CD4-positive, alpha-beta T cell treated with Interferon gamma for 1 hour (primary cell): ENCODE data around the gene MCTP2.
"Not testable (repeated sequence)": the region's sequence is repeated elsewhere in the genome, so short reads cannot be mapped to it uniquely, and the experiment has no call there.

Experiments used
- DNase-seq: peaks from one replicate; pipeline ENCODE4 v3.0.0-alpha.2; 2020

The MCTP2 gene

GRCh38 chr15:94467034-94467433 lies 235.7 kb downstream of the MCTP2 start:
- DNase-seq: no peak

- DNase-seq: no peak
These were observed 239.1 kb downstream of the MCTP2 start for GRCh38 chr15:94470492-94470891.

GRCh38 chr15:94476686-94477085 lies 245.3 kb downstream of the MCTP2 start:
- no peak for DNase-seq

DNA sequence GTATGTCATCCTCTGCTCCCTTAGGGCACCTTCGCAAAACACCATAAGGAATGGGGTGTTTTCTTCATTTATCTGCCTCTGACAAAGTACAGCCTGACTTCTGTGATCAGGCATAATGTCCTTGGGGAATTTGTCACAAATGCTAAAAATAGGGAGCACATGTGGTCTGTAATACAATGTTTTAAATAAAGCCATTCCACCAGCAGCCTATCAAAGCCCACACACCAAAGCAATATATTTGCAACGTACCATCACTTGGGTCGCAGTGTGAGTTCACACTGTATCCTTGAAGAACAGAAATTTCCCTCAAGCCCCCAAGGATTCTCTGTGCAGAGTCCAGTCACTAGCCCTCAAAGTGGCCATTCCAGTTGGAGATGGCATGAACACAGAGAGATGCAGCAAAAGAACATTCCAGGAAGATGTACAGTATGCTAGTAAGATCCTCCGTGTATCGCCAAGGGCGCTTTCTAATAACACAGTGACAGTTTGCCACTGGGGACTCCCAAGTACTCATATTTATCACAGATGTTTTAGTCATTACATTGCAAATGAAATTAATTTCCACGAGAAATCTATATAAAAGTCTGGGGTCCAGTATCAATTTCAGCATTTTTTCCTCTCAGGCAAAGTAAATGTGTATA lies 246.7 kb downstream of the MCTP2 start:
- no peak for DNase-seq

GRCh38 chr15:94478763-94479162 lies 247.4 kb downstream of the MCTP2 start:
- DNase-seq: no peak

GRCh38 chr15:94480289-94480834 lies 249.0 kb downstream of the MCTP2 start:
- DNase-seq: no peak

- DNase-seq: no peak
These were observed 253.9 kb downstream of the MCTP2 start for GRCh38 chr15:94485148-94485719.

- no peak for DNase-seq
These were observed 256.3 kb downstream of the MCTP2 start for GRCh38 chr15:94487635-94488034.

DNA sequence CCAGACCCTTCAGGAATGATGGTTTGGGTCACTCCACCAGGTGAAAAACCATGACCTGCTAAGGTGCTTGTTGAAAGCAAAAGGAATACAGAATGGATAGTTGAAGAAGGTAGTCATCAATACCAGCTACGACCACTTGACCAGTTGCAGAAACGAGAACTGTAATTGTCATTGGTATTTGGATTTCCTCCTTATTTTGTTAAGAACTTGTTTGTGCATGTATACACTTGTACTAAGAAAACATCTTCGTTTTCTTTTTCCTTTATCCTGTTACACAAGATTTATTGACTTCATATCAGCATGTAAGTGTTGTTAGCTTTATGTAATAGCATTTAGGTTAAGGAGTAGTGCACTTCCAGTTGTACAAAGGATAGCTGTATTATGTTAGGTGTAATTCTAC lies 261.8 kb downstream of the MCTP2 start:
- no peak for DNase-seq

DNA sequence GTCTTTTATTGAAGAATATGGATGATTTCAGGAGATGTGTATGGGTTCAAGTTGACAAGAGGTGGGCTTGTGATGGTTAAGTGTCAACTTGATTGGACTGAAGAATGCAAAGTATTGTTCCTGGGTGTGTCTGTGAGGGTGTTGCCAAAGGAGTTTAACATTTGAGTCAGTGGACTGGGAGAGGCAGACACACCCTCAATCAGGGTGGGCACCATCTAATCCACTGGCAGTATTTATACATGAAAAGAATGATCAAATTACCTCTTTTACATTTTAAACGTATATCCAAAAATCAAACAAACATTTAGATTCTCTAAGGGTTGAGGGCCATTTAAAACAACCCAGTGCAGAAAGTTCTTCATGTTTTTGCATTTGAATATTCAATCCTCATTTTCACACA lies 262.2 kb downstream of the MCTP2 start:
- not testable (repeated sequence) for DNase-seq

GRCh38 chr15:94494732-94495131 lies 263.4 kb downstream of the MCTP2 start:
- DNase-seq: no peak

DNA sequence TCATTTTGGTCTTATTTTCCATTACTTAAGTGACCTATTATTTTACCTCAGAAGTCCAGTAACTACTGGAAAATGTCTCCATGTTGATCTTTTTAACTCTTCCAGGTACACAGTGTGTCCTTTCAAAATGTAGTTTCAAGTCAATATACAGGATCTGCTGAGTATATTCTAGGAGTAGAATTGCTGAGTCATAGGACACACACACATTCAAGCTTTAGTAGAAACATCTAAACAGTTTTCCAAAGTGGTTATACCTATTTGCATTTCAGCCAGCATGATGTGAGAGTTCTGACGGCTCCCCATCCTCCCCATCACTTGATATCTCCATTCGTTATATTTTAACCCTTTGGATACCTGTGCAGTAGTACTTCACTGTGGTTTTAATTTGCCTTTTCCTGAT lies 271.9 kb downstream of the MCTP2 start:
- no peak for DNase-seq

GRCh38 chr15:94509259-94509658 lies 277.9 kb downstream of the MCTP2 start:
- no peak for DNase-seq

GRCh38 chr15:94522125-94522524 lies 290.8 kb downstream of the MCTP2 start:
- DNase-seq: no peak

GRCh38 chr15:94523873-94524272 lies 292.5 kb downstream of the MCTP2 start:
- DNase-seq: no peak

GRCh38 chr15:94524565-94524964 lies 293.2 kb downstream of the MCTP2 start:
- no peak for DNase-seq

DNA sequence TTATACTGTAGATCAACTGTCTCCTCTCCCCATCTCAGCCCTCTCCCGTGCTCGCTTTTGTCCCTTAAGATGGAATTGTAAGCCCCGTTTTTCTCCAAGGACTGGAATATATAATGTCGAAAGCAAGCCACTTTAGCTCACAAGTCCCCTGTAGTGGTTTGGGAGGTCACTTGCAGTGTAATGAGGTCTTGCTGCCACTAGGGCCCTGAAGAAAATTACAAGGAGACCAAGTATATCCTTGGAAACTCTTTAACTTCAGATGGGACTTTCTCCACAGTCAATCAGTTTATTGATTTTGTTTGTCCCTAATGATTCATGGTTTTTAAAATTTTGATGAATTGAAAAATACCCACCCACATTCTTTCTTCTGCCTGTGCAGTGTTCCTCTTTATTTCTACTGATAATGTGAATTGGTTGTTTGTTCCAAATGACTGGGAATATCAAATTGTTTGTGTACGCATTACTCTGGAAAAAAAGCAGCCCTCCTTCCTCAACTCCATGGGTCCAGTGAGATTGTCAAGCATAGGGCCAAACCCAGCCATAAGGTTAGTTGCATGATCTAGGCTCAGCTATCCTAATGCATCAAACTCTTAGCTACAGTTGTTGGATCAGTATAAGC lies 294.8 kb downstream of the MCTP2 start:
- no peak for DNase-seq

DNA sequence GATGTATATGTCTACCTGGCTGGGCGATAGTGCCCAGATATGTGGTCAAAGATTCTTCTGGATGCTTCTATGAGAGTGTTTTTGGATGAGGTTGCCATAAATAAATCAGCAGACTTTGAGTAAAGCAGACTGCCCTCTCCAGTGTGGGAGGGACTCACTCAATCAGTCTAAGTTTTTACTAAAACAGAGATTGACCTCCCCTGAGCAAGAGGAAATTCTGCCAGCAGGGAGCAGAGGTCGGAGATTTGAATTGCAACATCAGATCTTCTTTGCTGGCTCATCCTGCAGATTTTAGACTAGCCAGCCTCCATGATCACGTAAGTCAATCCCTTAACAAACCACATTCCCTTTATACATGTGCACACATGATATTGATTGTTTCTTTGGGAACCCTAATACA lies 300.9 kb downstream of the MCTP2 start:
- DNase-seq: no peak
